Fibroblast of lung (primary cell): Measurements from ENCODE around the gene LGR6.

Source experiments
- EZH2 ChIP-seq: IDR thresholded peaks from 2 replicates; pipeline ENCODE4 v1.5.1; 2012; ENCODE audit warnings: low read length, control low read depth, mild to moderate bottlenecking; ENCODE audit errors: missing control alignments
- TF ChIP-seq, protein P1 (sequence below), 2 donors: IDR thresholded peaks in 1 of 2; conservative IDR thresholded peaks in 1 of 2; 1 replicate in 1 of 2; 2 replicates in 1 of 2; pipeline ENCODE4 v1.5.1; 2011 to 2012; ENCODE audit warnings: low read length in 2 of 2, control low read depth in 1 of 2, inconsistent platforms in 1 of 2, low read depth in 1 of 2, mild to moderate bottlenecking in 1 of 2

DNA sequence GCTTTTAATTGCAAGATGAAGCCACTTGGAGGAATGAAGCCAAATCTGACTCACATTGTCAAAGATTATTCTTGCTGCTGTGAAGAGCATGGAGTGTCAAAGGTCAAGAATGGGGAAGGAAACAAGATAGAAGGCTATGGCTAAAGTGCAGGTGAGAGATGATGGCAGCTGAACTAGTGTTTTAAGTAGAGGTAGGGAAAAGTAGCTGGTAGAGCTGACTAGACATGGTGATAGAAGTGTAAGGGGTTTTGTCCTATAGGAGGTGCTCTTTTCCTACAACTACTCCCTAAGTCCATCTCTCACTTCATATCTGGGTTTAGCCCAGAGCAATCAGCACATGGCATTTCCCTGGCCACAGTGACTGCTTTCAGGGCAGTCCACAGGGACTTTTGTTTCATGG lies 136.3 kb downstream of the LGR6 start:
- TF ChIP-seq, protein P1, sequence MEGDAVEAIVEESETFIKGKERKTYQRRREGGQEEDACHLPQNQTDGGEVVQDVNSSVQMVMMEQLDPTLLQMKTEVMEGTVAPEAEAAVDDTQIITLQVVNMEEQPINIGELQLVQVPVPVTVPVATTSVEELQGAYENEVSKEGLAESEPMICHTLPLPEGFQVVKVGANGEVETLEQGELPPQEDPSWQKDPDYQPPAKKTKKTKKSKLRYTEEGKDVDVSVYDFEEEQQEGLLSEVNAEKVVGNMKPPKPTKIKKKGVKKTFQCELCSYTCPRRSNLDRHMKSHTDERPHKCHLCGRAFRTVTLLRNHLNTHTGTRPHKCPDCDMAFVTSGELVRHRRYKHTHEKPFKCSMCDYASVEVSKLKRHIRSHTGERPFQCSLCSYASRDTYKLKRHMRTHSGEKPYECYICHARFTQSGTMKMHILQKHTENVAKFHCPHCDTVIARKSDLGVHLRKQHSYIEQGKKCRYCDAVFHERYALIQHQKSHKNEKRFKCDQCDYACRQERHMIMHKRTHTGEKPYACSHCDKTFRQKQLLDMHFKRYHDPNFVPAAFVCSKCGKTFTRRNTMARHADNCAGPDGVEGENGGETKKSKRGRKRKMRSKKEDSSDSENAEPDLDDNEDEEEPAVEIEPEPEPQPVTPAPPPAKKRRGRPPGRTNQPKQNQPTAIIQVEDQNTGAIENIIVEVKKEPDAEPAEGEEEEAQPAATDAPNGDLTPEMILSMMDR (conservative IDR thresholded peaks at IDR 0.05 in 1 of 2, IDR thresholded peaks at IDR 0.05 in 1 of 2; ENCODE audit: low read depth in 1 of 2, low read length in 2 of 2), result no peak
- no peak for TF ChIP-seq EZH2
